H1 (cell line): ENCODE results near the gene MAPRE2. TPM values are rescaled to one million over a fixed set of nuclear protein-coding genes. Genes with fewer than 3 reads are reported as not detected.

Experiments
- ATF2 ChIP-seq: IDR thresholded peaks from 2 replicates; pipeline ENCODE4 v1.6.1; 2012; ENCODE audit warnings: low read length, inconsistent platforms
- ATF3 ChIP-seq: IDR thresholded peaks from 2 replicates; pipeline ENCODE4 v1.6.1; 2011; ENCODE audit warnings: low read depth, mild to moderate bottlenecking, low read length; ENCODE audit not compliant: insufficient read depth
- BACH1 ChIP-seq: IDR thresholded peaks from 2 replicates; pipeline ENCODE4 v1.6.1; 2012; ENCODE audit warnings: low read length, improper control_type of control experiment
- BRCA1 ChIP-seq: IDR thresholded peaks from 2 replicates; pipeline ENCODE4 v1.6.1; 2012; ENCODE audit warnings: low read depth, low read length, improper control_type of control experiment
- GTF2F1 ChIP-seq: IDR thresholded peaks from 2 replicates; pipeline ENCODE4 v1.6.1; 2012; ENCODE audit warnings: low read depth, low read length, improper control_type of control experiment, borderline replicate concordance
- HDAC2 ChIP-seq, 2 experiments: fragments of 300-600 bp in 1 of 2; sonication (generic) in 1 of 2; IDR thresholded peaks; 2 replicates each; pipeline ENCODE4 v1.6.1; 2011 to 2012; ENCODE audit warnings: low read depth in 2 of 2, low read length in 2 of 2, mild to moderate bottlenecking in 2 of 2, moderate library complexity in 2 of 2, borderline replicate concordance in 1 of 2, inconsistent platforms in 1 of 2
- MAX ChIP-seq: IDR thresholded peaks from 2 replicates; pipeline ENCODE4 v1.6.1; 2012; ENCODE audit warnings: inconsistent platforms
- NANOG ChIP-seq: IDR thresholded peaks from 2 replicates; pipeline ENCODE4 v1.6.1; 2011; ENCODE audit warnings: low read length, low read depth, mild to moderate bottlenecking, inconsistent platforms; ENCODE audit not compliant: insufficient read depth, poor library complexity, severe bottlenecking
- POLR2A ChIP-seq, 2 experiments: IDR thresholded peaks; 1 replicate in 1 of 2; 2 replicates in 1 of 2; pipeline ENCODE4 v1.6.1; 2011; ENCODE audit warnings: low read depth in 2 of 2, low read length in 2 of 2, mild to moderate bottlenecking in 2 of 2; ENCODE audit errors: control extremely low read depth in 1 of 2
- RFX5 ChIP-seq: IDR thresholded peaks from 2 replicates; pipeline ENCODE4 v1.6.1; 2011; ENCODE audit warnings: low read depth, low read length, improper control_type of control experiment, borderline replicate concordance
- RNF2 ChIP-seq: fragments of 200-900, 300-1000 bp; sonication (generic); IDR thresholded peaks from 2 replicates; pipeline ENCODE4 v1.7.1; 2016; ENCODE audit warnings: borderline replicate concordance, low read depth, mild to moderate bottlenecking, antibody characterized with exemption, low read length; ENCODE audit not compliant: poor library complexity, severe bottlenecking; ENCODE audit errors: missing control alignments
- RXRA ChIP-seq: IDR thresholded peaks from 2 replicates; pipeline ENCODE4 v1.6.1; 2011; ENCODE audit warnings: low read depth, mild to moderate bottlenecking, low read length, moderate library complexity; ENCODE audit not compliant: insufficient read depth
- SIN3A ChIP-seq, 2 experiments: IDR thresholded peaks in 1 of 2; conservative IDR thresholded peaks in 1 of 2; 2 replicates each; pipeline ENCODE4 v1.6.1; 2011 to 2012; ENCODE audit warnings: low read length in 2 of 2, improper control_type of control experiment in 1 of 2, low read depth in 1 of 2, mild to moderate bottlenecking in 1 of 2
- SUZ12 ChIP-seq: fragments of 200-600 bp; sonication (generic); IDR thresholded peaks from 2 replicates; pipeline ENCODE4 v1.6.1; 2012; ENCODE audit warnings: mild to moderate bottlenecking, inconsistent platforms, low read length, moderate library complexity, mixed read lengths
- TAF1 ChIP-seq: IDR thresholded peaks from 2 replicates; pipeline ENCODE4 v1.6.1; 2011; ENCODE audit warnings: mild to moderate bottlenecking, low read depth, low read length
- USF2 ChIP-seq: IDR thresholded peaks from 2 replicates; pipeline ENCODE4 v1.6.1; 2011; ENCODE audit warnings: low read length, improper control_type of control experiment
- ZNF274 ChIP-seq: IDR thresholded peaks from 2 replicates; pipeline ENCODE4 v1.7.0; 2012; ENCODE audit warnings: low read length, borderline replicate concordance; ENCODE audit errors: extremely low read depth
- polyA plus RNA-seq, 7 experiments: library from polyadenylated mRNA; depleted of rRNA in 3 of 7; stranded (reverse) in 5 of 7; unstranded in 2 of 7; fragments of >200 nt in 5 of 7; fragments of 200-250 nt in 2 of 7; gene quantifications; 1 replicate in 5 of 7; 2 replicates in 1 of 7; 4 replicates in 1 of 7; pipeline versions ENCODE4 v1.2.1 to v1.2.3, GENCODE V29; 2011 to 2013; ENCODE audit warnings: missing spikeins in 2 of 7, mixed read lengths in 2 of 7
- total RNA-seq: library from RNA; stranded (reverse); fragmentation: NEBNext Ultra II Directional; extraction: Animal tissue kit (Norgen Biotek cat#: 25700); gene quantifications from 2 replicates; pipeline ENCODE4 v1.2.1, GENCODE V29; 2021

MAPRE2 gene
- total and polyA plus RNA-seq, 2 of the 8 experiments (the other 6 are each of a cell fraction or from before 2014, with no cell fraction given): 32.6 to 33.1 TPM

- TF ChIP-seq ATF3: no peak
- no peak for TF ChIP-seq RNF2
- TF ChIP-seq POLR2A (IDR thresholded peaks at IDR 0.05; ENCODE audit: control extremely low read depth in 1 of 2, low read depth in 2 of 2, low read length in 2 of 2): no peak
- no peak for TF ChIP-seq HDAC2 (IDR thresholded peaks at IDR 0.05; ENCODE audit: borderline replicate concordance in 1 of 2, low read depth in 2 of 2, low read length in 2 of 2)
- TF ChIP-seq SIN3A (conservative IDR thresholded peaks at IDR 0.05 in 1 of 2, IDR thresholded peaks at IDR 0.05 in 1 of 2; ENCODE audit: low read depth in 1 of 2, low read length in 2 of 2): no peak
- no peak for TF ChIP-seq RXRA
- 0 out of 2 replicates have a peak, but pooled peaks have one; percentile 18 for TF ChIP-seq TAF1
- TF ChIP-seq BACH1: no peak
- no peak for TF ChIP-seq NANOG
- no peak for TF ChIP-seq USF2
- TF ChIP-seq SUZ12: no peak
- TF ChIP-seq ZNF274: no peak
- no peak for TF ChIP-seq ATF2
- TF ChIP-seq GTF2F1: no peak
- peak; percentile 39; the same call in 1 of the 2 replicates for TF ChIP-seq MAX
- TF ChIP-seq BRCA1: no peak
- TF ChIP-seq RFX5: no peak
These were observed 81.5 kb downstream of the MAPRE2 start (continued) for GRCh38 chr18:35122586-35123224.
